ENCODE results near the gene CYP4F22. TPM values are rescaled to one million over a fixed set of nuclear protein-coding genes. Genes with fewer than 3 reads are reported as not detected.

CYP4F22 gene
- total RNA-seq, 1 donor from 2014 or later, result not detected

DNA sequence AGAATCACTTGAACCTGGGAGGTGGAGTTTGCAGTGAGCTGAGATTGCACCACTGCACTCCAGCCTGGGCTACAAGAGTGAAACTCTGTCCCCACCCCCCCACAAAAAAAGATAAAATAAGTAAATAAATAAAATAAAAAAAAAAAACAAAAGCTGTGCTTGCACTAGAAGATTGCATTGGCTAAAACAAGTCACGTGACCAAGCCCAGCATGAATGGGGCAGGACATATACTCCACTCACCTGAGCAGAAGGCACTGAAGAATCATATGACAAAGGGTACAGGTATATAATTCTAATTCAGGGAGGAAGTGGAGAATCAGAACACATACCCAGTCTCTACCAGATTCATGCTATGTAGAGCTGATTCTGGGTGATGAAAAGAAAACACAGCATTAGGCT lies 36.6 kb downstream of the CYP4F22 start:
- H3K27me3 Mint-ChIP-seq (ENCODE audit: unreplicated experiment), result peaks cover 8% of the 10 kb centered on the region
- H3K9me3 Mint-ChIP-seq (ENCODE audit: unreplicated experiment), result peaks cover 28% of the 10 kb centered on the region
- no peaks in the 10 kb centered on the region for H3K4me1 Mint-ChIP-seq (ENCODE audit: unreplicated experiment)
- no peak overlapping the region for H3K4me3 Mint-ChIP-seq (ENCODE audit: unreplicated experiment)
- TF ChIP-seq CTCF (IDR thresholded peaks at IDR 0.05; ENCODE audit: unreplicated experiment), result no peak
- peaks cover 12% of the 10 kb centered on the region for H3K36me3 Mint-ChIP-seq (ENCODE audit: low read depth, unreplicated experiment)
- DNase-seq (ENCODE audit: low spot score), result no peak
- no peak overlapping the region for H3K27ac Mint-ChIP-seq (ENCODE audit: unreplicated experiment)

GRCh38 chr19:15548648-15549047 lies 40.3 kb downstream of the CYP4F22 start:
- TF ChIP-seq CTCF (IDR thresholded peaks at IDR 0.05; ENCODE audit: unreplicated experiment), result no peak
- Mint-ChIP-seq H3K36me3 (ENCODE audit: low read depth, unreplicated experiment) (peaks cover 12% of the 10 kb centered on the region), H3K4me3 (ENCODE audit: unreplicated experiment) (no peak overlapping the region), H3K9me3 (ENCODE audit: unreplicated experiment) (peaks cover 22% of the 10 kb centered on the region), H3K27me3 (ENCODE audit: unreplicated experiment) (peaks cover 10% of the 10 kb centered on the region), H3K27ac (ENCODE audit: unreplicated experiment) (no peak overlapping the region), H3K4me1 (ENCODE audit: unreplicated experiment) (no peaks in the 10 kb centered on the region)
- no peak for DNase-seq (ENCODE audit: low spot score)

DNA sequence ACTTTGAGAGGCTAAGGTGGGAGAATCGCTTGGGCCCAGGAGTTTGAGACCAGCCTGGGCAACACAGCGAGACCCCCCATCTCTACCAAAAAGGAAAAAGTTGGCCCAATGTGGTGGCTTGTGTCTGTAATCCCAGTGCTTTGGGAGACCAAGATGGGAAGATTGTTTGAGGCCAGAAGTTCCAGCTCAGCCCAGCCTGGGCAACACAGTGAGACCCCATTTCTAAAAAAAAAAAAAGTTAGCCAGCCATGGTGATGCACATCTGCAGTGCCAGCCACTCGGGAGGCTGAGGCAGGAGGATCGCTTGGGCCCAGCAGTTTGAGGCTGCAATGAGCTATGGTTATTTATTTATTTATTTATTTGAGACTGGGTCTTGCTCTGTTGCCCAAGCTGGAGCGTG lies 41.3 kb downstream of the CYP4F22 start:
- H3K27me3 Mint-ChIP-seq (ENCODE audit: unreplicated experiment), result peaks cover 12% of the 10 kb centered on the region
- peaks cover 22% of the 10 kb centered on the region for H3K9me3 Mint-ChIP-seq (ENCODE audit: unreplicated experiment)
- H3K4me3 Mint-ChIP-seq (ENCODE audit: unreplicated experiment), result no peak overlapping the region
- no peak for DNase-seq (ENCODE audit: low spot score)
- no peak overlapping the region for H3K27ac Mint-ChIP-seq (ENCODE audit: unreplicated experiment)
- peaks cover 12% of the 10 kb centered on the region for H3K36me3 Mint-ChIP-seq (ENCODE audit: low read depth, unreplicated experiment)
- no peaks in the 10 kb centered on the region for H3K4me1 Mint-ChIP-seq (ENCODE audit: unreplicated experiment)
- no peak for TF ChIP-seq CTCF (IDR thresholded peaks at IDR 0.05; ENCODE audit: unreplicated experiment)

DNA sequence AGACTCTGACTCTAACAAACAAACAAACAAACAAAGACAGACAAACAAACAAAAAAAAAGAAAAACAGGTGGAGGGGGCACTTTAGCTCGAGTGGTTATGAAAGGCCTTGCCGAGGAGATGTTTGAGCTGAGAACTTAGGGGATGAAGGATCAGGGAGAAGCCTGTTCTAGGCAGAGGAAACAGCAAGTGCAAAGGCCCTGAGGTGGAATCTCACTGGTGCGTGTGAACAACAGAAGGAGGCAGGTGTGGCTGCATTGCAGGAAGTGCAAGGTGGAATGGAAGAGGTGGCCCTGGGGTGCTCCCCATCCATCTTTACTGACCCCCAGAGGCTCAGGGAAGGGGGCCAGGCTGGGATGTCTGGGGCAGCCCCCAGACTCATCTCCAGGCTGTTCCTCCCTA lies 41.9 kb downstream of the CYP4F22 start:
- DNase-seq (ENCODE audit: low spot score), result no peak
- Mint-ChIP-seq H3K36me3 (ENCODE audit: low read depth, unreplicated experiment) (peaks cover 12% of the 10 kb centered on the region), H3K4me3 (ENCODE audit: unreplicated experiment) (no peak overlapping the region), H3K4me1 (ENCODE audit: unreplicated experiment) (no peaks in the 10 kb centered on the region), H3K27ac (ENCODE audit: unreplicated experiment) (no peak overlapping the region), H3K27me3 (ENCODE audit: unreplicated experiment) (peaks cover 12% of the 10 kb centered on the region), H3K9me3 (ENCODE audit: unreplicated experiment) (peaks cover 22% of the 10 kb centered on the region)
- TF ChIP-seq CTCF (IDR thresholded peaks at IDR 0.05; ENCODE audit: unreplicated experiment), result no peak

GRCh38 chr19:15550929-15551292 lies 42.6 kb downstream of the CYP4F22 start:
- Mint-ChIP-seq H3K36me3 (ENCODE audit: low read depth, unreplicated experiment) (peaks cover 12% of the 10 kb centered on the region), H3K9me3 (ENCODE audit: unreplicated experiment) (peaks cover 22% of the 10 kb centered on the region), H3K27me3 (ENCODE audit: unreplicated experiment) (peaks cover 12% of the 10 kb centered on the region), H3K4me1 (ENCODE audit: unreplicated experiment) (no peaks in the 10 kb centered on the region), H3K27ac (ENCODE audit: unreplicated experiment) (no peak overlapping the region), H3K4me3 (ENCODE audit: unreplicated experiment) (no peak overlapping the region)
- DNase-seq (ENCODE audit: low spot score), result no peak
- no peak for TF ChIP-seq CTCF (IDR thresholded peaks at IDR 0.05; ENCODE audit: unreplicated experiment)

All from endothelial cell (in vitro differentiated cells).